ENCODE measurements around the gene PACRGL.
A peak's percentile ranks its signal among the peaks of the same experiment; 100 is the strongest.

The PACRGL gene

DNA sequence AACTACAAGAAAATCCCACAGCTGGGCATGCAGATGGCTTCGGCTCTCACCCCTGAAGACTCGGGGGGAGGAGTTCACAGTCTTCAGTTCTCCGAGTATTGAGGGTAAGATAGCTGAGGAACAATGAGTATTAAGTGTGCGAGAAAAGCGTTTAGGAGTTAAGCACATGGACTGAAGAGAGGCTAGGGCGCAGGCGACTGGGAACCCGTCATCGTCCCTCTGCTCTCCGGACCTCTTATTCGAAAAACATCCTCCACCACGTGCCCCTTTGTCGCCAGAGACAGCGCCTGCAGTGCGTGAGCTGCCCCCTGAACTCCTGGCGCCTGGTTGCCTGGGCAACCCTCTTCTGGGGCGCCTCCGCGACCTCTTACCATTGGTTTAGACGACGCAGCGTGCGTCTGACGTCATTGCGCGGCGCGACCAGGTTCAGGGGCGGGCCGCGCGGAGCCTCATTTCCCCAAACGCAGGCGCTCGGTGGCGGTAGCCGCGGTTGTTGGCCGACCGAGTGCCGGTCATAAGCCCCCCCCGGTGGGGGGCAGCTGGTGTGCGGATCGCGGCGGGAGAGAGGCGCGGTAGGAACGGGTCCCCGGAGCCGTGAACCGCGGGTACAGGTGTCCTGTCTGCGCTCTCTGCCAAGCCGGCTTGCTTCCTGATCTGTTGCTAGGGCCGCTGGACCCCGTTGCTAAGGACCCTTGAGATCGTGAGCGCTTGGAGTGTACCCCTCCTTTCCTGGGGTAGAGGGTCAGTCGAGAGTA, at the start of gene PACRGL:
PACRGL (plus strand) TSS at position 452 of the 755 bp plus-strand sequence. CDS start 4,024 bp downstream, outside the sequence.
- peak; percentile 86 for DNase-seq (ENCODE audit: low read depth)

DNA sequence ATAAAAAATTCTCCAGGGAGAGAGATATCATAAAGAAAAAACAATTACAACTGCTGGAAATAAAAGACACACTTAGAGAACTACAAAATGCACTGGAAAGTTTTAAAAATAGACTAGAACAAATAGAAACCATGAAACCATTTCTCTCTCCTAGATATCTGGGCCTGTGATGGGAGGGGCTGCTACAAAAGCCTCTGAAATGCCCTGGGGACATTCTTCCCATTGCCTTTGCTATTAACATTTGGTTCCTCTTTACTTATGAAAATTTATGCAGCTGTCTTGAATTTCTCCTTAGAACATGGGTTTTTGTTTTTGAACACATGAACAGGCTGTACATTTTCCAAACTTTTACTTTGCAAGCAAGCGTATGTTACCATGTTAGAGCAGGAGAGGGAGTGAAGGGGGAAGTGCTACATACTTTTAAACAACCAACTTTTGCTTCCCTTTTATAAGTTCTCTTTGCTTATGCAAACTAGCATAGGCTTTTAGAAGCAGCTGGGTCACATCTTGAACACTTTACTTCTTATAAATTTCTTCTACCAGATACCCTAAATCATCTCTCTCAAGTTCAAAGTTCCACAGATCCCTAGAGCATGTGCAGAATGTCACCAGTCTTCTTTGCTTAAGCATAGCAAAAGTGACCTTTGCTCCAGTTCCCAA, 47.9 kb upstream of the PACRGL start:
- no peak for DNase-seq (ENCODE audit: low read depth)

DNA sequence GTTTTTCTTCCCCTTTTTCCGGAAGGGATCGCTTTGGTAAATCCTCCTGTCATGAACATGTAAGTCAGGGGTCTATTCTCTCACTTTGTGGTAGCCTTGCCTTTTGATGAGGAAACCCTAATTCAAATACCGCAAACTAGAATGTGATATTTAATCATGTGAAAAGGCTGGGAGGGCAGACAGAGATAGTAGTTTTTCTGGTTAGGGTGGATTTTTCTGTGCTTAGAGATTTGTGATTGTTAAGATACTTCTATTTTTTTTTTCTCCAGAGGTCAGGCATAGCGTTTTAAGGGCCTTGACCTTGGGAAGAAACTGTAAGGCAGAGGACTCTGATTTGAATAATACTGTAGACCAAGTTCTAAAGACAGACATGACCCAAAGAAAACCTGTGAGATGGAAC, 41.8 kb upstream of the PACRGL start:
- no peak for DNase-seq (ENCODE audit: low read depth)

DNA sequence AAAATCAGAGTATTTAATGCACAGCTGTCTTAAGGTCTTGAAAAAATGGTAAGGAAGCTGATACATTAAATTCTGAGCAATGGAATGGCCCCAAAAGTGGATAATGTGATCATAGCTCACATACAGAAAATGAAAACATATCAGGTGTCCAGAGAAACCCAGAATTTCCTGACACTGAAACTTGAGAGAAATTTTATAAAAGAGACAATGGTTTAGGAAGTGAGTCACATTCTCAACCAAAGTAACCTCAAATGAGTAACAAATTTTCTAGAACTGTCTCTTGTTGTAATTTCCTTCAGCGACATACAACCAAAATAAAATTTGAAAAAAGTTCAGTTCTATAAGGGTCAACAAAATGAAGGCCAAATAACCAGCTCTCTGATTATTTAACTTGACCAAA, 37.4 kb upstream of the PACRGL start:
- DNase-seq (ENCODE audit: low read depth) = no peak

DNA sequence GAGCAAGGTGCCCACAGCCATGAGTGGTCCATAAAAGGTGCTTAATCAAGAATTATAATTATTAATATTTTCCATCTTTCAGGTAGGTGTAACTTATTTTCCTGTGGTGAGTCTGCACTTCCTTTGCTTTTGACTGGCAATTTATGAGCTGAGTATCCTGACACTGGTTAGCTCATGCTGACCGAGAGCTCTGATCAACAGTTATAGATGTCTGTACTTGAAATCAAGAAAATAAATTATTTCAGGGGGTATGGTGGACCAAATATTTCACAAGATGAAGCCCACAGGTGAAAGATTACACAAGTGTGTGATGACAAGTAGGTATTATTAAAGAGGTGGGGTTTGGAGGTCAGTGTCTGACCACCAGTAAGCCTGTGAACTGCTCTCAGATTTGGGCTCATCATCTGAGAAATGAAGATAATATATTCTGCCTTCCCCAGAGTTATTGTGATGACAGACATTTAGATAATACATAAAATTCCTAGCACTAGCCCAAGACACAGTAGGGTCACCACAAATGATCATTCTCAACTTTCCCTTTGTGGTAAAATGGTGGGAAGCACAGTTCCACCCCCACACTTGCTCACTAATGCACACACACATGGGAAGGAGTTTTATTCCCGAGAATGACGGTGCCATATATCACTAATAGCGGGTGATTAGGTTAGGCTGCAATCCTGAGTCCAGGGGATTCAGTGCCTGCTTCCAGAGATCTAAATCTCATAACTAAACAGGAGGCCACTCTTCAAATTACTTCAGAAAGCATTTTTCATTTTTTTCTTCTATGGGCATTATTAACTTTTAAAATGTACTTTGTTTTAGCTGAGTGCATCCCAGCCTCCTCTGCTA, 34.0 kb upstream of the PACRGL start:
- no peak for DNase-seq (ENCODE audit: low read depth)

DNA sequence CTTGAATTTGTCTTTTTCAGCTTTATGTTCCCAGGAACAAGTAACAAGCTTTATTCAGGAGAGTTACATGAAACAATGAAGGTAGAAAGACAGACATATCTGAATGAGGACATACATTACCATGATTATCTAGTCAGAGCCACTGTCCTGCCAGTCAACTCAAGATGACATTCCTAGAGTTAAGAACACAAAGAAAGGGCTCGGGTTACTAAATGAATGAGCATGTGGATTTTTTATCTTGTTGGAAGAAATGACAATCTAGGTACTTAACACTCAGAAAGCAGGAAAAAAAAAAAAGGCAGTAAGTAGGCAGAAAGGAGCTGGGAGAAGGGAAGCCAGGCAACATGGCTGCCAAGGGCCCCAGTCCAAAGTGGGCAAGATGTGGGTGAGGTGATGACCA, 28.0 kb upstream of the PACRGL start:
- no peak for DNase-seq (ENCODE audit: low read depth)

DNA sequence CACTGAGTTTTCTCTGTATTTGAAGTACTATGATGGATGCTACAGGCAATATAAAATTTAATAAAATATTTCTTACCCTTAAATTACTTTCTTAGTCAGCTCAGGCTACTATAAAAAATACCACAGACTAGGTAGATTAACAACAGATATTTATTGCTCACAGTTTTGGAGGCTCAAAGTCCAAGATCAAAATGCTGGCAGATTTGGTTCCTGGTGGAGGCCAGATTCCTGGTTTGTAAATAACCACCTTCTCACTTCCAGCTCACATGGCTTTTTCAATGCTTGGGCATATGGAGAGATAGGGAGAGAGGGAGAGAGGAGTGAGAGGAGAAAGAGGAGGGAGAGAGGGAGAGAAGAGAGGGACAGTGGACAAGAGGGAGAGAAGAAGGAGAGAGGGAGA, 24.5 kb upstream of the PACRGL start:
- no peak for DNase-seq (ENCODE audit: low read depth)

DNA sequence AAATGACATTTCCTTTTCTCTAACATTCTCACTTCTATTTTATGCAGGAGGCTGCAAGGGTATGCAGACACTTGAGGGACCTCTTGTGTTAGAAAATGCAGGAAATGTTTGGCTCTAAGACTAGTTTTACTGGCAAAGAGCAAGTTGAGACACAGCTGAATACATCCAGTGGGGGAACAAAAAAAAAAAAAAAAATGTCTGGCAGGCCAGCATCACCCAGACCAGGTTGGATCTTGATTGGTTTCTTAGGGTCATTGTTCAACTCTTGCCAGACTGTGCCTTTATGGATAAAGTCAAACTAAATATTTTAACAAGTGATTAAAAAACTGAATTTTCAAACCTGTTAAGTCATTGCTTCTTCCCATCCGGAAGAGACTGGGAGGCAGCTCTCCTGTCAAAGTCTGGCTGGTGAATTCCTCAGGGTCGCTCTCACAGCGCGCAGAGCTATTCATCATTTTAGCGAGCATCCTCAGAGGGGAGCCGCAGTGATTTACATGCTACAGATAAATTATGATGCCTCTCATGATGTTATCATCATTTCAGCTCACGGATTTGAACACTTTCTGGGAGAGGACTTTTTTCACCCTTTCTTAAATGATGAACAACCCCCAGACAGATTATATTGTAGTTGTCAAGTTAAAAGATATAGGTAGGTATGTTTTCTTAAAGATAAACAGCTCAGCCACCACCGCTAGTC, 23.6 kb upstream of the PACRGL start:
- no peak for DNase-seq (ENCODE audit: low read depth)

DNA sequence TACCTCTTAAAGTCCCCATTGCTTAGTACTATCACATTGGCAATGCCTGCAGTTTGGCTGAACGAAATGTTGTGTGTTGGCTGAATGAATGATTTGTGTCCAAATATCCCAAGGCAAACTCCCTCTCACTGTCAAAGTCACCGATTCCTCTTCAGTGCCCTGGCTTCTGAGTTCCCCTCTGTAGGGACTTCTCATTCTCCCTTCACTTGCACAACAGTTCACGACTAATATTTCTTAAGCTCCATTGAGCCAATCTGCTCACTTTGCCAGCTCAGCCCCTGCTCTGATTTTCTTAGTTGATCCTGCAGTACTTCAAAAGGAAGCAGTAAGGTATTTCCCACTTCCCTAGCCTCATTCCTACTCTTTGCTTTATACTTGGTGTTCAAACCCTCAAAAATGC, 21.9 kb upstream of the PACRGL start:
- no peak for DNase-seq (ENCODE audit: low read depth)

DNA sequence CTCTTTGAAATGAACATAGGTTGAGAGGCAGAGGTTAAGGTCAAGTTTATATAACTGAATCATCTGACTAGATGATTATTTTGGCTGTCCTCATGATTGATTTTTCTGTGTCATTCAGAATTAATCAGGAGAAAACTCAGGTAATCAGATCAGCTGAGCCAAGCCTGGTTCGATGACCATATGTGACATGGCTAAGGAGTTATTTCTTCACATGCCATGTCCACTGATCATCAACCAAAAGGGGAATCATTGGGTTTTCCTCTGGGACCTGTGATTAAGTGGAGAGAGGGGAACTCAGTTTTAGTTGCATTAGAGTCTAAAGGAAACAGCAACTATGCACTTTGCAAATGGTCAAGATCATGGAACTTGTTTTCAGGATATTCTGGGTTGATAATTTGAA, 20.3 kb upstream of the PACRGL start:
- DNase-seq (ENCODE audit: low read depth) = no peak

DNA sequence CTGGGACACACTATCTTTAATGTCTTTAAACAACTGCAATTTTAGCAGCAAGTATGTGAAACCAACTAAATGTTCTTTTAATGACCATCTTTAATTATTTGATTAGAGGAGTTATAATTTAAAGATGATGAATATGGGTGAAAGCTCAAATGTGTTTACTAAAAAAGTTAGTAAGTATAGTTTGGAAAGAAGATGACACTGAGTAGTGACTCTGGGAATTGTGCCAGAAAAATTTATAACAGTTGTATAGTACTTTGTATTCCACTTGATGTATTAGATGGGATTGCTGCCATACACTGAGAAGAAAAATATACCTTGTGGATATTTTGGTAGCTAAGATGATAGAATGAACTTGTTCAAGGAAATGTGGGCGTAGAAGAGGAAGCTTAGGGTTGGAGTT, 19.5 kb upstream of the PACRGL start:
- DNase-seq (ENCODE audit: low read depth) = no peak

DNA sequence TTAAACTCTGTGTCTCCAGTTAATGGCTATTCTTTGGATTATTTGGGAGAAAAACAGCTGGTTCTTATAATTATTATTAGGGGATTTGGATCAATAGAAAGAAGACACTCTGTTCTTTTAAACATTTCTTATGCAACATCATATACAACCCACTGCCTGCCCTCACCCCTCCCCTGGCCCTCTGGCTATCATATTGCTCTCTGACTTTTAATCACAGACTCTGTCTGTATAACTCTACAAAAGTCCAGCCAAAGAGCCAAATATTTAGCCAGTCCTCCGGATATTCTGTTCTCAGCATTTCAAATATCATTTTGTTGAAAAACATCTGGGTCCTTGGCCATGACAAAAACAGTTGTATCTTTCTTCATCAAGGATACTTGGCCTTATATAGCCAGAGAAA, 19.0 kb upstream of the PACRGL start:
- no peak for DNase-seq (ENCODE audit: low read depth)

DNA sequence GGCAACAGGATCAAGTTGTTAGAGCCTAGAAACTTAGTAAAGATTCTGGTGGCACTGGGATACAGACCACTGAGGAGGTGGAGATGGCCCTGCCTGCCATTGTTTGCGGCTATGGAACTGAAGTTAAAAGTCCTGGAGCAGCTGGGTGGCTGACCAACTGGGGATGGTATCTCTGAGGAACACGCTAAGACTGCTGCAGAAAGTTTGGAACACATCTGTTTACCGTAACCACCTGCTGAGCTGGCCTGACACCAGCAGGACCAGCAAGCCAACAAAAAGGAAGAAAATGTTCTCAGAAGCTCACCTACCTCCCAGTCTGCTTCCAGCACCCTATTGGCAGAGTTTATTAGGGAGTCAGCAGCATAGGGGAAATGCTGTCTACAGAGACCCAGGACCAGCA, 17.4 kb upstream of the PACRGL start:
- no peak for DNase-seq (ENCODE audit: low read depth)

DNA sequence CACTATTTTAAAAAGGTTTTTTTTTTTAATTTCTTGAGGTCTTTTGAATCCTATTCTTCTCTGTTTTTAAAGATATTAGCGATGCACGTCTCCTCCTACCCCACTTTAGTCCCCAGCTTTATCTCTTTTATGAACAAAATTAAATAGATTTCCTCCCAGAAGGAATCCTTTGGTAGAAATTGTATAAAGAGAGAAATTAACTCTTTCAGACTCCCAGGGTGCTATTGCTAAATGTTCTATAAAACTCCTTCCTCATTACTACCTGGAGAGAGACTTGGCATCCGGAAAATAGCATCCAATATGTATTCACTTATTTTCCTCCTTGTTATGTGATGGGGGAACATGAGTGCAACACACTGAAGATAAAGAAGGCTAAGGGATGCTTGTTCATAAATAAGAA, 16.5 kb upstream of the PACRGL start:
- no peak for DNase-seq (ENCODE audit: low read depth)

DNA sequence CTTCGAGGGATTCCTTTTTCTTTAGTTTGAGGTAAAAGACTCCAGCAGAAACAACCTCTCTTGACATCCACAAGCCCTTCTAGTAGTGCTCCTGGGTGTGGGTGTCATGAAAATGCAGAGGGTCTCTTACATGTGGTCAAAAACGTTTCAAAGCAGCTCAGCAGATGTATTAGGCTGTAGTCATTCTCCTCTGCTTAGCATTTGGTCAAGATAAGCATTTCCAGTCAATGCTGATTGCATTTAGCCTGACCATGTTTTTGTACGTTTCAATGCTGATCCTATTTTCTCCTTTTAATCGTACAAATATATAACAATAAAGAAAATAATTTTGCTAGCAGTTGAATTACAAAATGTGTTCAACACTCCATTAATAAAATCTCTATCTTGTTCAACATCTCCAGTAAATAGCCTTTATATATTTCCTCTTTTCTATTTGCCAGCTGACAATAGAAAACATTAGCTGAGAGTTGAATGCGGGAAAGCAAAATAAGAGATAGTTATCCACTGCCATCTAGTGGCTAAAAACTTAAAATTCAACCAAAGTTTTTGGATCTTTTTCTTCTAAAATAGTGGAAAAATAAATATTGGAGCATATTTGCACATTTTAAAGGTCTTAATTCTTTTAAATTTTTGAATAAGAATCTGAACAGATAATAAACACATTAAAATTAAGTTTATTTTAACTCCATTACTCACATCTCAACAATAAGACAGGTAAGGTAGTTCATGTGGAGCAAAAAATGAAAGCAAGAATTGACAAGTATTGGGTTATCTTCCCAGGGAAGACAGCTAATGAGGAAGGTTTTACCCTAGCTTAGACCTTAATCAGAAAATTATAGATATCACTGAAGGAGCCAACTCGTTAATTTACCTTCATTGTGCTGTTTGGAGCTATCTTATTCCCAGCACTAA, 15.2 kb upstream of the PACRGL start:
- DNase-seq (ENCODE audit: low read depth) = no peak

DNA sequence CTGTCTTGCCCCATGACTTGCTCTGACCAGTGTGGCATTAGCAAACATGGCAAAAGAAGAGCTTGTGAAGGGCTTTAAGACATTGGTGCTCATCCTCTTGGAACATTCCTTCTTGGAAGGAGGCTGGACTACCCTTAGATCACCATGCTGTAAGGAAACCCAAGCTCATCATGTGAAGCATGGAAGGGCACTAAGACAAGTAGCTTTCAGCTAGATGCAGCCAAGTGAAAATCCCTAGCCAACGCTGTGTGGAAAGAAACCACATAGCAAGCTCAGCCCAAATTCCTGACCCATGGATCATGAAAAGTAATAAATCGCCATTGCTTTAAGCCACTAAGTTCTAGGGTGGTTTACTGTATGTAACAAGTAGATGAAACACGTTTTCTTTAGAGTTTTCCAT, 12.4 kb upstream of the PACRGL start:
- DNase-seq (ENCODE audit: low read depth) = no peak

DNA sequence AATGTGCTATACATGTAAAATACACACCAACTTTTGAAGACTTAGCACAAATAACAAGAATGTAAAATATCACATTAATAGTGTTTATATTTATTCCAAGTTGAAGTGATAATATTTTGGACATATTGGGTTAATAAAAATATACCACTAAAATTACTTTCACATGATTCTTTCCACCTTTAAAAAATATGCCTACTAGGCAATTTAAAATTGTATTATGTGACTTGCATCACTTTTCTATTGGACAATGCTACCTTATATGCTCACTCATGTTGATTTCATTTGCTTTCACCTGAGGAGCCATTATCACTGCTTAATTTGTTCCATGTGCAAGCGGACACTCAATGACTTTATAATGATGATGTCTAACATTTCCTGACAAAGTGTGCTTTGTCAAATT, 3.4 kb upstream of the PACRGL start:
- DNase-seq (ENCODE audit: low read depth) = no peak

DNA sequence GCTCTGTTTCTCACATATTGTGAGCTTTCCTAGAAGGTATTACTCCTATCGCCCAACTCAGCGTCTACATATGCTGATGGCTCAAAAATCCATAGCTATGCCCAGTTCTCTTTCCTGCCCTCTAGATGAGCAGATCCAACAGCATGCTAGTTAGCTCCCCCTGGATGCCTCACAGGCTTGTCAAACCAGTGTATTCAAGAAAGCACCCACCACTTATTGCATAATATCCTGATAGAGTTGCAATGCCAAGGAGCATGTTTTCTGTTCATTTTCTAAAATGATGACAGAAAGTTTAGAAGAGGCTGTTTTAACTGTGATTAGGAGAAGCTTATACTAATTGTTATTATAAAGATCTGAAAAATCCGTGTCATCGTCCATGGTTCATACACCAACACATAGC, 1.9 kb upstream of the PACRGL start:
- no peak for DNase-seq (ENCODE audit: low read depth)

DNA sequence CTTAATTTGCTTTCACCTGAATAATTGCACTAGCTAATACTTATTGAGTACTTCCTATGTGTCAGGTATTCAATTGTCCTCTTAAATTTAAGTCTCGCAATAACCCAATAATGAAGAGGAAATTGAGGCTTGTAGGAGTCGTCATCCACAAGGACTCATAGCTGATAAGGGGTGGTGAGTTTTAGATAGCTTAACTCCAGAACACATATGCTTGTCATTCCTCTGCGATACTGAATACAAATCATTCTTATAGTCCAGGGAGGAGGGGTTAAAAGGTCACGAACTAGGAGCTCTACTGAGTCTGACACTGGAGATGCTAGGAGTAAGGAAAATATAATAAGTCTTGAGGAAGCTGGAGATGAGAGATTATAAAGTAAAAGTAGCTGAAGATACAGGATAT, 1.4 kb upstream of the PACRGL start:
- no peak for DNase-seq (ENCODE audit: low read depth)

DNA sequence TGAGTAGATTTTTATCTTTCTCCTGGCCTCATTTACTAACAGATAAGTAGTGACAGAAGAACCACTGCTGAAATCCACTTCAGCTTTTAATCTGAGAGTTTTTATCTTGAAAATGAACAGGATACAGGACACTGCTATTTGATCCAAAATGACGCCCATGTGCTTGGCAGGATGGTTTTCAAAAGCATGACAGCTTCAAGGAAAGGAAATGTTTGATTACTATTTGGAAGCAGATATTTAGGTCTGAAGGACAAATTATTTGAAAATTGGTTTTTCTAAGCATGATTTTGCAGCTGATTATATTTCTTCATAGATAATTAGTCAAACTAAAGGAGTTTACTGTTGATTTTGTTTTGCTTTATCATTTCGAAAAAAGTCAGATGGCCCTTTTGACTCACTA, 11.1 kb downstream of the PACRGL start:
- no peak for DNase-seq (ENCODE audit: low read depth)

DNA sequence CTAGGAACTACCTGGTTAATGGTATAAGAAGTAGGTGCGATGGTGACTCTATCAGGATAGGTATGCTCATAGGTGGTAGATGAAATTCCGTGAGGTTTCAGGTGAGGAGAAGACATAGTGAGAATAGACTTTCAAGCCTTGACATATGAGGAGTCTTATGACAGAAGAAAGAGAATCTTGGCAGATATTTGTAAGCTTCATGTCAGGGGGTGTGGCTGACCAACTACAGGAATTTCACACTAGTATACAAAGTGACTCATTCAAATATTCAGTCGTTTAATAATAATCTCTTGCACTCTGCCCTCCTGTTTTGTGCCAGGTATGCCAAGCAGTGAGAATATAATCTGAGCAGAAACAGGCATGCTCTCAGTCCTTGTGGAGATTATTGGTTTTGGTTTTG, 22.8 kb downstream of the PACRGL start:
- DNase-seq (ENCODE audit: low read depth) = no peak
